ENCODE data around the gene POT1.

DNA sequence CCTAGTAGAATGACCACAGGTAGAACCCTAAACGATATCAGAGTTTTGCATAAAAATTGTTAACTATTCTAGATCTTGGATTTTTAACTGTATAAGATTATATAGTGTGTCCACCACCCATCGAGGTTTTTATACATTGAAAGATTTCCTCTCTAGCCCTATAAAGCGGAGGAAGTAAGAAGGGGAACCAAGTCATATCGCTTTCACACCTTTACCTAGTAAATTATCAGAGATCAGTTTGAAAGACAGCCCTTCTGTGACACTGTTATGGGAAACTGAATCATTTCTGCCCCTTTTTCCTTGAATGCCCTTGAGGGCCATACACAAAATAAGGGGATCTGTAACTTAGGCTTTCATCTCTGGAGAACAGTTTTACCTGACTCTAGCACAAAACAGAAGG is 155.7 kb downstream of the POT1 start:
- TF ChIP-seq, protein P1, sequence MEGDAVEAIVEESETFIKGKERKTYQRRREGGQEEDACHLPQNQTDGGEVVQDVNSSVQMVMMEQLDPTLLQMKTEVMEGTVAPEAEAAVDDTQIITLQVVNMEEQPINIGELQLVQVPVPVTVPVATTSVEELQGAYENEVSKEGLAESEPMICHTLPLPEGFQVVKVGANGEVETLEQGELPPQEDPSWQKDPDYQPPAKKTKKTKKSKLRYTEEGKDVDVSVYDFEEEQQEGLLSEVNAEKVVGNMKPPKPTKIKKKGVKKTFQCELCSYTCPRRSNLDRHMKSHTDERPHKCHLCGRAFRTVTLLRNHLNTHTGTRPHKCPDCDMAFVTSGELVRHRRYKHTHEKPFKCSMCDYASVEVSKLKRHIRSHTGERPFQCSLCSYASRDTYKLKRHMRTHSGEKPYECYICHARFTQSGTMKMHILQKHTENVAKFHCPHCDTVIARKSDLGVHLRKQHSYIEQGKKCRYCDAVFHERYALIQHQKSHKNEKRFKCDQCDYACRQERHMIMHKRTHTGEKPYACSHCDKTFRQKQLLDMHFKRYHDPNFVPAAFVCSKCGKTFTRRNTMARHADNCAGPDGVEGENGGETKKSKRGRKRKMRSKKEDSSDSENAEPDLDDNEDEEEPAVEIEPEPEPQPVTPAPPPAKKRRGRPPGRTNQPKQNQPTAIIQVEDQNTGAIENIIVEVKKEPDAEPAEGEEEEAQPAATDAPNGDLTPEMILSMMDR (IDR thresholded peaks at IDR 0.05) = no peak
- TF ChIP-seq TP53 (CRISPR knock-in tag; IDR thresholded peaks at IDR 0.05) (no peak), JUN (CRISPR knock-in tag; IDR thresholded peaks at IDR 0.05) (no peak), CBFB (CRISPR knock-in tag; IDR thresholded peaks at IDR 0.05; ENCODE audit: low read depth) (no peak), NFYB (CRISPR knock-in tag; conservative IDR thresholded peaks at IDR 0.05; ENCODE audit: low read depth) (no peak), FOXK1 (CRISPR knock-in tag; IDR thresholded peaks at IDR 0.05) (no peak), ZNF423 (CRISPR knock-in tag; IDR thresholded peaks at IDR 0.05) (no peak)
- TF ChIP-seq, protein P2, sequence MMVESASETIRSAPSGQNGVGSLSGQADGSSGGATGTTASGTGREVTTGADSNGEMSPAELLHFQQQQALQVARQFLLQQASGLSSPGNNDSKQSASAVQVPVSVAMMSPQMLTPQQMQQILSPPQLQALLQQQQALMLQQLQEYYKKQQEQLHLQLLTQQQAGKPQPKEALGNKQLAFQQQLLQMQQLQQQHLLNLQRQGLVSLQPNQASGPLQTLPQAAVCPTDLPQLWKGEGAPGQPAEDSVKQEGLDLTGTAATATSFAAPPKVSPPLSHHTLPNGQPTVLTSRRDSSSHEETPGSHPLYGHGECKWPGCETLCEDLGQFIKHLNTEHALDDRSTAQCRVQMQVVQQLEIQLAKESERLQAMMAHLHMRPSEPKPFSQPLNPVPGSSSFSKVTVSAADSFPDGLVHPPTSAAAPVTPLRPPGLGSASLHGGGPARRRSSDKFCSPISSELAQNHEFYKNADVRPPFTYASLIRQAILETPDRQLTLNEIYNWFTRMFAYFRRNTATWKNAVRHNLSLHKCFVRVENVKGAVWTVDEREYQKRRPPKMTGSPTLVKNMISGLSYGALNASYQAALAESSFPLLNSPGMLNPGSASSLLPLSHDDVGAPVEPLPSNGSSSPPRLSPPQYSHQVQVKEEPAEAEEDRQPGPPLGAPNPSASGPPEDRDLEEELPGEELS (CRISPR knock-in tag; IDR thresholded peaks at IDR 0.05) = no peak
- TF ChIP-seq, protein P3, sequence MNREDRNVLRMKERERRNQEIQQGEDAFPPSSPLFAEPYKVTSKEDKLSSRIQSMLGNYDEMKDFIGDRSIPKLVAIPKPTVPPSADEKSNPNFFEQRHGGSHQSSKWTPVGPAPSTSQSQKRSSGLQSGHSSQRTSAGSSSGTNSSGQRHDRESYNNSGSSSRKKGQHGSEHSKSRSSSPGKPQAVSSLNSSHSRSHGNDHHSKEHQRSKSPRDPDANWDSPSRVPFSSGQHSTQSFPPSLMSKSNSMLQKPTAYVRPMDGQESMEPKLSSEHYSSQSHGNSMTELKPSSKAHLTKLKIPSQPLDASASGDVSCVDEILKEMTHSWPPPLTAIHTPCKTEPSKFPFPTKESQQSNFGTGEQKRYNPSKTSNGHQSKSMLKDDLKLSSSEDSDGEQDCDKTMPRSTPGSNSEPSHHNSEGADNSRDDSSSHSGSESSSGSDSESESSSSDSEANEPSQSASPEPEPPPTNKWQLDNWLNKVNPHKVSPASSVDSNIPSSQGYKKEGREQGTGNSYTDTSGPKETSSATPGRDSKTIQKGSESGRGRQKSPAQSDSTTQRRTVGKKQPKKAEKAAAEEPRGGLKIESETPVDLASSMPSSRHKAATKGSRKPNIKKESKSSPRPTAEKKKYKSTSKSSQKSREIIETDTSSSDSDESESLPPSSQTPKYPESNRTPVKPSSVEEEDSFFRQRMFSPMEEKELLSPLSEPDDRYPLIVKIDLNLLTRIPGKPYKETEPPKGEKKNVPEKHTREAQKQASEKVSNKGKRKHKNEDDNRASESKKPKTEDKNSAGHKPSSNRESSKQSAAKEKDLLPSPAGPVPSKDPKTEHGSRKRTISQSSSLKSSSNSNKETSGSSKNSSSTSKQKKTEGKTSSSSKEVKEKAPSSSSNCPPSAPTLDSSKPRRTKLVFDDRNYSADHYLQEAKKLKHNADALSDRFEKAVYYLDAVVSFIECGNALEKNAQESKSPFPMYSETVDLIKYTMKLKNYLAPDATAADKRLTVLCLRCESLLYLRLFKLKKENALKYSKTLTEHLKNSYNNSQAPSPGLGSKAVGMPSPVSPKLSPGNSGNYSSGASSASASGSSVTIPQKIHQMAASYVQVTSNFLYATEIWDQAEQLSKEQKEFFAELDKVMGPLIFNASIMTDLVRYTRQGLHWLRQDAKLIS (CRISPR knock-in tag; IDR thresholded peaks at IDR 0.05; ENCODE audit: borderline replicate concordance) = no peak
- TF ChIP-seq, protein P4, sequence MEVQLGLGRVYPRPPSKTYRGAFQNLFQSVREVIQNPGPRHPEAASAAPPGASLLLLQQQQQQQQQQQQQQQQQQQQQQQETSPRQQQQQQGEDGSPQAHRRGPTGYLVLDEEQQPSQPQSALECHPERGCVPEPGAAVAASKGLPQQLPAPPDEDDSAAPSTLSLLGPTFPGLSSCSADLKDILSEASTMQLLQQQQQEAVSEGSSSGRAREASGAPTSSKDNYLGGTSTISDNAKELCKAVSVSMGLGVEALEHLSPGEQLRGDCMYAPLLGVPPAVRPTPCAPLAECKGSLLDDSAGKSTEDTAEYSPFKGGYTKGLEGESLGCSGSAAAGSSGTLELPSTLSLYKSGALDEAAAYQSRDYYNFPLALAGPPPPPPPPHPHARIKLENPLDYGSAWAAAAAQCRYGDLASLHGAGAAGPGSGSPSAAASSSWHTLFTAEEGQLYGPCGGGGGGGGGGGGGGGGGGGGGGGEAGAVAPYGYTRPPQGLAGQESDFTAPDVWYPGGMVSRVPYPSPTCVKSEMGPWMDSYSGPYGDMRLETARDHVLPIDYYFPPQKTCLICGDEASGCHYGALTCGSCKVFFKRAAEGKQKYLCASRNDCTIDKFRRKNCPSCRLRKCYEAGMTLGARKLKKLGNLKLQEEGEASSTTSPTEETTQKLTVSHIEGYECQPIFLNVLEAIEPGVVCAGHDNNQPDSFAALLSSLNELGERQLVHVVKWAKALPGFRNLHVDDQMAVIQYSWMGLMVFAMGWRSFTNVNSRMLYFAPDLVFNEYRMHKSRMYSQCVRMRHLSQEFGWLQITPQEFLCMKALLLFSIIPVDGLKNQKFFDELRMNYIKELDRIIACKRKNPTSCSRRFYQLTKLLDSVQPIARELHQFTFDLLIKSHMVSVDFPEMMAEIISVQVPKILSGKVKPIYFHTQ (CRISPR knock-in tag; IDR thresholded peaks at IDR 0.05) = no peak
- TF ChIP-seq, protein P5, sequence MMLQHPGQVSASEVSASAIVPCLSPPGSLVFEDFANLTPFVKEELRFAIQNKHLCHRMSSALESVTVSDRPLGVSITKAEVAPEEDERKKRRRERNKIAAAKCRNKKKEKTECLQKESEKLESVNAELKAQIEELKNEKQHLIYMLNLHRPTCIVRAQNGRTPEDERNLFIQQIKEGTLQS (CRISPR knock-in tag; conservative IDR thresholded peaks at IDR 0.05) = no peak
- TF ChIP-seq, protein P6, sequence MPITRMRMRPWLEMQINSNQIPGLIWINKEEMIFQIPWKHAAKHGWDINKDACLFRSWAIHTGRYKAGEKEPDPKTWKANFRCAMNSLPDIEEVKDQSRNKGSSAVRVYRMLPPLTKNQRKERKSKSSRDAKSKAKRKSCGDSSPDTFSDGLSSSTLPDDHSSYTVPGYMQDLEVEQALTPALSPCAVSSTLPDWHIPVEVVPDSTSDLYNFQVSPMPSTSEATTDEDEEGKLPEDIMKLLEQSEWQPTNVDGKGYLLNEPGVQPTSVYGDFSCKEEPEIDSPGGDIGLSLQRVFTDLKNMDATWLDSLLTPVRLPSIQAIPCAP (CRISPR knock-in tag; IDR thresholded peaks at IDR 0.05) = no peak
- TF ChIP-seq, protein P7, sequence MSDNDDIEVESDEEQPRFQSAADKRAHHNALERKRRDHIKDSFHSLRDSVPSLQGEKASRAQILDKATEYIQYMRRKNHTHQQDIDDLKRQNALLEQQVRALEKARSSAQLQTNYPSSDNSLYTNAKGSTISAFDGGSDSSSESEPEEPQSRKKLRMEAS (CRISPR knock-in tag; IDR thresholded peaks at IDR 0.05) = no peak
- TF ChIP-seq, protein P8, sequence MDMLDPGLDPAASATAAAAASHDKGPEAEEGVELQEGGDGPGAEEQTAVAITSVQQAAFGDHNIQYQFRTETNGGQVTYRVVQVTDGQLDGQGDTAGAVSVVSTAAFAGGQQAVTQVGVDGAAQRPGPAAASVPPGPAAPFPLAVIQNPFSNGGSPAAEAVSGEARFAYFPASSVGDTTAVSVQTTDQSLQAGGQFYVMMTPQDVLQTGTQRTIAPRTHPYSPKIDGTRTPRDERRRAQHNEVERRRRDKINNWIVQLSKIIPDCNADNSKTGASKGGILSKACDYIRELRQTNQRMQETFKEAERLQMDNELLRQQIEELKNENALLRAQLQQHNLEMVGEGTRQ (CRISPR knock-in tag; IDR thresholded peaks at IDR 0.05) = no peak

All from WTC11 (cell line).